T-helper 2 cell treated with Interferon-gamma antibody and Interleukin-4, amounts not matched to agents 5 μg/mL and 100 μg/mL, for 36 hours (primary cell): ENCODE data around the gene LMAN2L.
A peak's percentile ranks its signal among the peaks of the same experiment; 100 is the strongest.

Source experiments
- DNase-seq: peaks from one replicate; pipeline ENCODE4 v3.0.0; 2021; ENCODE audit warnings: low spot score
- H3K27ac Mint-ChIP-seq: one replicate; pipeline ENCODE4 v1.8.0; 2021; ENCODE audit warnings: mild to moderate bottlenecking, mixed read lengths
- H3K27me3 Mint-ChIP-seq: one replicate; pipeline ENCODE4 v1.8.0; 2021; ENCODE audit warnings: low read depth, mixed read lengths
- H3K36me3 Mint-ChIP-seq: one replicate; pipeline ENCODE4 v1.8.0; 2021; ENCODE audit warnings: low read depth, mixed read lengths
- H3K4me1 Mint-ChIP-seq: one replicate; pipeline ENCODE4 v1.8.0; 2021; ENCODE audit warnings: low read depth, mixed read lengths
- H3K4me3 Mint-ChIP-seq: one replicate; pipeline ENCODE4 v1.8.0; 2022; ENCODE audit warnings: mild to moderate bottlenecking, moderate library complexity, mixed read lengths
- H3K9me3 Mint-ChIP-seq: one replicate; pipeline ENCODE4 v1.8.0; 2021; ENCODE audit warnings: mixed read lengths

Gene LMAN2L

DNA sequence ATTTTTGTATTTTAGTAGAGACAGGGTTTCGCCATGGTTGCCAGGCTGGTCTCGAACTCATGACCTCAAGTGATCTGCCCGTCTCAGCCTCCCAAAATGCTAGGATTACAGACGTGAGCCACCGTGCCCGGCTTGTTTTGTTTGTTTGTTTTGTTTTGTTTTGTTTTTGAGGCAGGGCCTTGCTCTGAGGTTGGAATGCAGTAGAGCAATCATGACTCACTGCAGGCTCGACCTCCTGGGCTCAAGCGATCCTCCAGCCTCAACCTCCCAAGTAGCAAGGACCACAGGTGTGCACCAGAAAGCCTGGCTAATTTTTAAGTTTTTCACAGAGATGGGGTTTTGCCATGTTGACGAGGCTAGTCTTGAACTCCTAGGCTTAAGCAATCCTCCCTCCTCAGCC lies 11.9 kb upstream of the LMAN2L start:
- H3K27ac Mint-ChIP-seq = no peak overlapping the region
- H3K4me3 Mint-ChIP-seq = no peak overlapping the region
- no peaks in the 10 kb centered on the region for H3K4me1 Mint-ChIP-seq
- no peaks in the 10 kb centered on the region for H3K9me3 Mint-ChIP-seq
- peaks cover 2% of the 10 kb centered on the region for H3K27me3 Mint-ChIP-seq
- no peaks in the 10 kb centered on the region for H3K36me3 Mint-ChIP-seq
- no peak for DNase-seq

DNA sequence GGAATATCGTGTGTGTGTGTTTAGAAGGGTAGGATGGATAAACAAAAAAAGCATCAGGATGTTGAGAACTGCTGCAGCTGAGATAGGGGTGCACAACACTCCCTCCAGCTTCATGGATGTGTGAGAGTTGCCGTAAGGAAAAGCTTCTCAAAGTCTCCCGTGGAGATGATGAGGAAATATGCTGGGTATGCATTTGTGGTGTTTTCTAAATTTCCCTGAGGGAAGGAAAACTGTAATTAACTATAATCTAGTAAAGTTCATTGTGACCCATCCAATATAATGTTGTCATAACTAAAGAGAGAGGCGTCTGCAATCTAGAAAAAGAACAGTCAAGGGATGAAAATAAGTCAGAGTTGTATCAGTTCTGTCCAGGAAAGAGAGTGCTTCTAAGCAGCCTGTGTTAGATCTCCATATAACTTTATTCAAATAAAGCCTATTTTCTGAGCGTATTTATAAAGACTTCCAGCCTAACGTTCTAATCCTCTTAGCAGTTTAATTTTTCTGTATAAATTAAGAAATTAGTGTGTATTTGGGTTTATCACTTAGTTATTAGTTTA lies 7.3 kb upstream of the LMAN2L start:
- Mint-ChIP-seq H3K9me3 (no peaks in the 10 kb centered on the region), H3K27me3 (peaks cover 3% of the 10 kb centered on the region), H3K36me3 (no peaks in the 10 kb centered on the region), H3K4me1 (peaks cover 4% of the 10 kb centered on the region), H3K4me3 (no peak overlapping the region), H3K27ac (no peak overlapping the region)
- DNase-seq = no peak

DNA sequence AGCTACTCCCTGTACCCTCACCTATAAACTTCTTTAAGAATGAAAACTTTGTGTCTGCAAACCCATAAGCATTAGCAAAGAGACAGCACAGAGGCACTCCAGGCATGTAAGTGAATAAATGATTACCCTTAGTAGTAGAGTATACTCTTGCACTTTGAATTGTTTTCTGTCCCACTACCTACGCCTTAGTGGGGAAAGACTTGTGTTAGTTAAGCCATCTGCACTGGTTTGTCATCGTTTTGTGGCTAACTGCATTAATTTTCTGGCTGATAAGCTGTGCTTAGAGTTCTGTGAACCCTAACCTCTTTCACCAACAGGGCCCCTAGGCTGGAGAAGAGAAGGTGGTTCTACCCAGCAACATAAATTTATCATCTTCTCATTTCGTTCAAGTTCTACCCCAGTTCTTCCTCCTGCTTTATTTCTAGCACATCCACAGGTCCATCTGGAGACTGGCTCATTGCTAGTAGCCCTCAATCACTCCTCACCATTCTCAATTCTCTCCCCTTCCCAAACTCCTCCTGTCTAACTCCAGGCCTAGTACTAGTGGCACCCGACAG lies 710 bp downstream of the LMAN2L start:
- no peak for DNase-seq
- Mint-ChIP-seq H3K27ac (peak overlapping the region; percentile 91), H3K27me3 (no peaks in the 10 kb centered on the region), H3K4me3 (peak overlapping the region; percentile 97), H3K9me3 (no peaks in the 10 kb centered on the region), H3K4me1 (peaks cover 27% of the 10 kb centered on the region), H3K36me3 (peaks cover 7% of the 10 kb centered on the region)

DNA sequence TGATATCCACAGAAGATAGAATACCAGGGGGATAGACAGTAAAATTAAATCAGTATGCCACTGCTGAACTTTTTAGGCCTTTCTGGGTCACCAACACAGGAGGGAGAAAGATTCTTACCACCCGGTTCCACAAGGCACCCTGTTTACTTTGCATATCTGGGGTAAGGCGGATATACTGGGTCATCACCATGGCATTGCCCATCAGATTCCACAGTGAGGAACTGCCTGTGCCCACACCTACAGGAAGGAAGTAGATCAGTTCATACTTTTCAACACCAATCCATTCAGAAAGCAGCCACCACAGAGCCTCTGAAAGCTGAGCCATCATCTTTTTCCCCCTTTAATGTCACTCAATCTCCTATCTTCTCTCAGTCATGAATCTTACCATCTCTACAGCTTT lies 2.0 kb downstream of the LMAN2L start:
- H3K27me3 Mint-ChIP-seq = no peaks in the 10 kb centered on the region
- H3K36me3 Mint-ChIP-seq = peaks cover 11% of the 10 kb centered on the region
- no peak overlapping the region for H3K4me3 Mint-ChIP-seq
- no peak for DNase-seq
- H3K9me3 Mint-ChIP-seq = no peaks in the 10 kb centered on the region
- no peak overlapping the region for H3K27ac Mint-ChIP-seq
- H3K4me1 Mint-ChIP-seq = peaks cover 26% of the 10 kb centered on the region

DNA sequence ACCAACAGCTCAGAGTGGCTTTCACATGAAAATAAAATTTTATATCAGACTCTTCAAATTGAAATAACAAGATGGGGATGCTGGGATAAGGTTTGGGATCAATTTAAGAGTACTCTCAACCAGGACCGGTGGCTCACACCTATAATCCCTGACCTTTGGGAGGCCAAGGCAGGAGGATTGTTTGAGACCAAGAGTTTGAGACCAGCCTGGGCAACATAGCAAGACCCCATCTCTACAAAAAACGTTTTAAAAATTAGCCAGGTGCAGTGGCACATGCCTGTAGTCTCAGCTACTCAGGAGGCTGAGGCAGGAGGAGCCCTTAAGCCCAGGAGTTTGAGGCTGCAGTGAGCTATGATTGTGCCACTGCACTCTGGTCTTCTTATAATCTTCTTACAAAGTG lies 2.6 kb downstream of the LMAN2L start:
- Mint-ChIP-seq H3K27me3 (no peaks in the 10 kb centered on the region), H3K9me3 (no peaks in the 10 kb centered on the region), H3K27ac (no peak overlapping the region), H3K4me1 (peaks cover 23% of the 10 kb centered on the region), H3K36me3 (peaks cover 12% of the 10 kb centered on the region), H3K4me3 (no peak overlapping the region)
- DNase-seq = no peak

DNA sequence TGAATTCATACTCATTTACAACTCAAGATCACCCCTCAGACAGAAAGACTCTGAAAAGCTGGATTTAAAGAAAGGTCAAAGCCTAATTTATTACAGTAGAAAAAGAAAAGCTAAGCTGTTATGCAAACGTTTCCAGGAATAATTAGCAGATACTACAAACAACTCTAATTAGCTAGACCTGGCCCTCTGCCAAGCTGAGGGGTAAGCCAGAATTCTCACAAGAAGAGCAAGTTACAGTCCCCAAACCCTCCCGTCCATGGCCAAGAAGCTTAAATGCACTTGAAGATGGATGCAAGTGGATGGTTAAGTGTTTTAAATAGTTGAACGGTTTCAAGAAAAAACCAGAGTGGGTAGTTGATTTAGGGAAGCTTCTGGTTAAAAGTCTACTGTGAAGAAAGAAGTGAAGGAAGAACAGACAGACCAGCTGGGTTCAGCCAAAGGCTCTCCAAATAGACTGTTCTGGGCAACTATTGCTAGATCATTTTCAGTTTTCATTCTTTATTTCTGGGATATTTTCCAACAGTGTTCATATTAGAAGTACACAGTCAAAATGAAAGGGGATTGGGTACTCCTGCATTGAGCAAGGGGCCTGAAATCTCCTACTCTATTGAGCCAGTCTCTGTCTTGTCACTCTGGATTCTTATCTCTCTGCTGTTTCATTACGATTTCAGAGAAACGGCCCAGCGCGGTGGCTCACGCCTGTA lies 4.8 kb downstream of the LMAN2L start:
- no peak overlapping the region for H3K27ac Mint-ChIP-seq
- H3K36me3 Mint-ChIP-seq = peaks cover 20% of the 10 kb centered on the region
- peaks cover 16% of the 10 kb centered on the region for H3K4me1 Mint-ChIP-seq
- H3K27me3 Mint-ChIP-seq = no peaks in the 10 kb centered on the region
- H3K9me3 Mint-ChIP-seq = no peaks in the 10 kb centered on the region
- DNase-seq = no peak
- no peak overlapping the region for H3K4me3 Mint-ChIP-seq

DNA sequence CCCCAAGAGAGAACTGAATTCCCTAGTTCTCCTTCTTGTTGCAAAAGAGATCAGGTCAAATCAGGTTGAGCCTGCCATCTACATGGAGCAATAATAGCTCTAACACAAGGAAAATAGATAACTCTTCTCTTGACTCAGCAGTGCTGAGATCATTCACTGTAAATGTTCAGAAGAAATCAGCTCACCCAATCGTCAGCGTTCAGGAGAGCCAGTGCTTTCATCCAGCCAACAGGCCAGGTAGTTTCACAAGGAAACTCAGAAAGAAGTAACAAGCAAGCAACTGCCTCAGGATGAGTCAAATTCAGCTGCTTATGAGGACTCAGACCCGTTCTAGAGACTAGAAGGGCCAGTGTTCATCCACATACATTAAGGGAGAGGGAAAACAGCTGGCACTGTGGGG lies 5.9 kb downstream of the LMAN2L start:
- Mint-ChIP-seq H3K4me1 (peaks cover 10% of the 10 kb centered on the region), H3K27ac (no peak overlapping the region), H3K4me3 (no peak overlapping the region), H3K9me3 (no peaks in the 10 kb centered on the region), H3K27me3 (no peaks in the 10 kb centered on the region), H3K36me3 (peaks cover 20% of the 10 kb centered on the region)
- no peak for DNase-seq

DNA sequence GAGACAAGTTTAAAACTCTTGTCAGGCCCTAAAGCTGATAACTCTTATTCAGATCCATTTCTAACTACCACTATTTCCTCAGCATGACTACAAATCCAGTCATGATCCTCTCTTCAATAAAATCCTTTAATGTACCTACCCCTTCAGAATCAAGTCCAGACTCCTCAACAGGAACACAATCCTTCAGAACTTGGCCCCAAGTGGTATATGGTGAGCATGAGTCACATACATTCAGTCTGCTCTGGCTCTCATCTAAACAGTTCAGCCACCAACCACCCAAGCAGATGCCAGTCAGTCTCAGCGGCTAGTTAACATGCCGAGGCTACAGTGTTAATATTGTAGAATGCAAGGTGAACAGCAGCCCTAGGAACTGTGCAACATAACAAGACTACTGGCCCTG lies 9.7 kb downstream of the LMAN2L start:
- no peak overlapping the region for H3K27ac Mint-ChIP-seq
- DNase-seq = no peak
- peaks cover 24% of the 10 kb centered on the region for H3K36me3 Mint-ChIP-seq

DNA sequence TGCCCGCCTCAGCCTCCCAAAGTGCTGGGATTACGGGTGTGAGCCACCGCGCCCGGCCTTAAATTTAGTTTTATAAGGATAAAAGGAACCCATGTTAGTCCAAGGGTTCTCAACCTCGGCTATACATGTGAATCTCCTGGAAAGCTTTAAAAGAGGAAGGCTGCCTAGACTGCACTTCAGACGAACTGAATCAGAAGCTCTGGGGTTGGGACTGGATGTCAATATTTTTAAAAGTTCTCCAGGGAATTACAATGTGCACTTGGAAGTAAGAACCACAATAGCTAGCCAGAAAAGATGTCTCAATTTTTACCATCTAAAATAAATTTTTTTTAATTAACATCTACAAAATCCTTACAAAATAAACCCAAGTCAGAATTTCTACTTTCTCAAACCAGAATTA lies 10.1 kb downstream of the LMAN2L start:
- DNase-seq = no peak
- H3K4me3 Mint-ChIP-seq = no peak overlapping the region
- H3K27me3 Mint-ChIP-seq = no peaks in the 10 kb centered on the region
- no peak overlapping the region for H3K27ac Mint-ChIP-seq
- no peaks in the 10 kb centered on the region for H3K9me3 Mint-ChIP-seq
- no peaks in the 10 kb centered on the region for H3K4me1 Mint-ChIP-seq
- H3K36me3 Mint-ChIP-seq = peaks cover 21% of the 10 kb centered on the region

More for the DNA sequence above, 9.7 kb downstream of the LMAN2L start:
- Mint-ChIP-seq H3K27me3 (no peaks in the 10 kb centered on the region), H3K9me3 (no peaks in the 10 kb centered on the region), H3K4me3 (no peak overlapping the region), H3K4me1 (peaks cover 2% of the 10 kb centered on the region)

DNA sequence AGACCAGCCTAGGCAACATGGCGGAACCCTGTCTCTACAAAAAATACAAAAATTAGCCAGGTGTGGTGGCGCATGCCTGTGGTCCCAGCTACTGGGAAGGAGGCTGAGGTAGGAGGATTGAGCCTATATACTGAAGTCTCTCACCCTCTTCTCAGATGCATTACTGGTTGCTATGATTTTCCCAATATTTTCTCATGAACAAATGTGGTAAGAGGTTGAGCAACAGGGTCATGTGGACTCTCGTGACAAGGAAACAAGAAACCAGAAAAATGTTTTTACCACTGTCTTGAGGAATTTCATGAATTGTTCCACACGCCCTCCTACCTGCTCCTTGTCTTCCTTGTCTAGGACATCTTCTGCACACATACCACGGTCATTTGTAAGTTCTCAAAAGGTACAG lies 12.4 kb downstream of the LMAN2L start:
- peaks cover 17% of the 10 kb centered on the region for H3K36me3 Mint-ChIP-seq
- no peaks in the 10 kb centered on the region for H3K9me3 Mint-ChIP-seq

DNA sequence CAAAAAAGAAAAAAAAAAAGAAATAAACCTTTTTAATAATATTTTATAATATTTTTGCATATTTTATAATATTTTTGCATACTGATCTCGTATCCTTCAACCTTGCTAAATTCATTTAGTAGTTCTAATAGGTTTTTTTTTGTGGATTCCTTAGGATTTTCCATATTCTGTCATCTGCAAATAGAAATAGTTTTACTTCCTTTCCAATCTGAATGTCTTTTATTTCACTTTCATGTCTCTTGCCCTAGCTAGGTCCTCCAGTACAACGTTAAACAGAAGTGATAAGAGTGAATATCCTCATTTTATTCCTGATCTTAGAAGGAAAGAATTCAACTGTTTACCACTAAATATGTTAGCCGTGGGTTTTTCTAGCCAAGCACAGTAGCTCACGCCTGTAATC lies 13.7 kb downstream of the LMAN2L start:
- H3K27me3 Mint-ChIP-seq = no peaks in the 10 kb centered on the region
- no peak overlapping the region for H3K27ac Mint-ChIP-seq
- DNase-seq = no peak
- H3K9me3 Mint-ChIP-seq = no peaks in the 10 kb centered on the region
- H3K36me3 Mint-ChIP-seq = peaks cover 15% of the 10 kb centered on the region
- no peaks in the 10 kb centered on the region for H3K4me1 Mint-ChIP-seq
- H3K4me3 Mint-ChIP-seq = no peak overlapping the region

More for the DNA sequence above, 12.4 kb downstream of the LMAN2L start:
- no peak for DNase-seq
- Mint-ChIP-seq H3K27me3 (no peaks in the 10 kb centered on the region), H3K27ac (no peak overlapping the region), H3K4me1 (no peaks in the 10 kb centered on the region), H3K4me3 (no peak overlapping the region)

DNA sequence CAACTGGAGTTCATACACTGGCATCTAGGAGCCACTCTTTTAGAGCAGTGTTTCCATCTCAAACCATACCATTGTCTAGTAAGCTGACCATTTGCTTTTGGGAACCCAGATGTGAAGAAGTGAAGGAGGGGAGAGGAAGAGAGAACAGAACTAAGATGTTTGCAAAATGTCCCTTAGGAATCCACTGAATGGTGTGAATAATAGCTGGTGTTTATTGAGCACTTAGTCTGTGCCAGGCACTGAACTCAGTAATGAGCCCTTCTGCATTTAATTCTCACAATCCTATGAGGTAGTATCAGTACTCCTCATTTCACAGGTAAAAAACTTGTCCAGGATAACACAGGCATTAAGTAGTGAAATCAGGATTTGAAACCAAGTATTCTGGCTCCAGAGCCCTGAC lies 23.5 kb downstream of the LMAN2L start:
- Mint-ChIP-seq H3K36me3 (peaks cover 7% of the 10 kb centered on the region), H3K9me3 (no peaks in the 10 kb centered on the region), H3K27me3 (no peaks in the 10 kb centered on the region), H3K4me1 (no peaks in the 10 kb centered on the region), H3K27ac (no peak overlapping the region), H3K4me3 (no peak overlapping the region)
- DNase-seq = no peak

DNA sequence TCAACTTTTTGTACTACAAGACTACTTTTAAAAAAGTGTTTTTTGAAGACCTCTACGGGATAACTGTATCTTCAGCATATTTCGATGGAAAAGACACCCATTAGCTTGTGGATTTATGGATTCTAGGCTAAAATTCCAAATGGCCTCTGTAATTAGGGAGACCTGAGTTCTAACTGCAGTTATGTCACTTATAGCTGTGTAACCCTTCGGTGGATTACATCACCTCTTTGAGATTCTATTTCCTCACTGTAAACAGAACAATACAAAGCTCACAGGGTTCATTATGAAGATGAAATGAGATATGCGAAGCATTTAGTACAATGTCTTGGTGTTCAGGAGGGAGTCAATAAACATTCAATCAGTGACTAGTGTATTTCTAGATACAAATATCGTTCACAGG lies 24.2 kb downstream of the LMAN2L start:
- no peaks in the 10 kb centered on the region for H3K4me1 Mint-ChIP-seq
- no peak overlapping the region for H3K27ac Mint-ChIP-seq
- no peaks in the 10 kb centered on the region for H3K9me3 Mint-ChIP-seq
- H3K27me3 Mint-ChIP-seq = no peaks in the 10 kb centered on the region
- H3K36me3 Mint-ChIP-seq = peaks cover 10% of the 10 kb centered on the region
- no peak overlapping the region for H3K4me3 Mint-ChIP-seq
- DNase-seq = no peak

DNA sequence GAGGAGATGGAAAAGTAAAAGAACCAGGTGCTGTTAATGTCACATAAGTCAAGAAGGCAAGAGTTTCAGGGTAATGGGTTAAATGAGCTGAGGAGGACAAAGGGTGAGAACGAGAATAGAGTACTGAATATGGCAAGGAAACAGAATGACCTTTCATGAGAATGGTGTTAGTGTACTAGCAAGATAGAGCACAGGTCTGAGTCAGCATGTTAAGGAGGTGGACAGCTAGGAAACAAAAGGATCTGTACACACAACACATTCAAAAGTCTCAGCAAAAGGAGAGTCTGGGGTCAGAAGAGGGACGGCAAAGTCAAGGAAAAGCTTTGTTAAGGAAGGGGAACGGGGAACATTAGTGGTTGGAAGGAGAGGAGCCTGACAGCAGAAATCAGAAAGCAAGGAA lies 28.9 kb downstream of the LMAN2L start:
- Mint-ChIP-seq H3K9me3 (no peaks in the 10 kb centered on the region), H3K4me3 (no peak overlapping the region), H3K27me3 (no peaks in the 10 kb centered on the region), H3K36me3 (peaks cover 27% of the 10 kb centered on the region), H3K4me1 (no peaks in the 10 kb centered on the region), H3K27ac (no peak overlapping the region)
- no peak for DNase-seq
